Measurements from ENCODE around the gene PITRM1. TPM values are rescaled to one million over a fixed set of nuclear protein-coding genes. Genes with fewer than 3 reads are reported as not detected.

Gene PITRM1
- total RNA-seq, 1 donor from 2014 or later, result 55.0 TPM

- no peak for DNase-seq (ENCODE audit: low spot score in 2 of 2)
- no peak for FAIRE-seq
Measured at GRCh38 chr10:3141351-3142005, 31.1 kb downstream of the PITRM1 start.

GRCh38 chr10:3140280-3140679 is 32.3 kb downstream of the PITRM1 start:
- DNase-seq (ENCODE audit: low spot score in 2 of 2) (no peak), FAIRE-seq (no peak)

GRCh38 chr10:3139216-3139910 is 33.2 kb downstream of the PITRM1 start:
- no peak for DNase-seq (ENCODE audit: low spot score in 2 of 2)
- no peak for FAIRE-seq

GRCh38 chr10:3137958-3138726 is 34.4 kb downstream of the PITRM1 start:
- FAIRE-seq (no peak), DNase-seq (ENCODE audit: low spot score in 2 of 2) (no peak)

GRCh38 chr10:3136763-3137611 is 35.6 kb downstream of the PITRM1 start:
- no peak for FAIRE-seq

GRCh38 chr10:3136336-3136735 is 36.2 kb downstream of the PITRM1 start:
- FAIRE-seq (no peak), DNase-seq (ENCODE audit: low spot score in 2 of 2) (no peak)

More at GRCh38 chr10:3136763-3137611, 35.6 kb downstream of the PITRM1 start:
- peak in 1 of 2 donors; percentile 41 for DNase-seq (ENCODE audit: low spot score in 2 of 2)

- DNase-seq (ENCODE audit: low spot score in 2 of 2), result no peak
Measured at GRCh38 chr10:3135006-3135405, 37.6 kb downstream of the PITRM1 start.

GRCh38 chr10:3133948-3134347 is 38.6 kb downstream of the PITRM1 start:
- DNase-seq (ENCODE audit: low spot score in 2 of 2) (no peak), FAIRE-seq (no peak)

More at GRCh38 chr10:3135006-3135405, 37.6 kb downstream of the PITRM1 start:
- FAIRE-seq, result no peak

- no peak for FAIRE-seq
Measured at GRCh38 chr10:3132036-3133025, 40.3 kb downstream of the PITRM1 start.

GRCh38 chr10:3131098-3131497 is 41.5 kb downstream of the PITRM1 start:
- FAIRE-seq (no peak), DNase-seq (ENCODE audit: low spot score in 2 of 2) (no peak)

More at GRCh38 chr10:3132036-3133025, 40.3 kb downstream of the PITRM1 start:
- no peak for DNase-seq (ENCODE audit: low spot score in 2 of 2)

GRCh38 chr10:3129581-3130340 is 42.8 kb downstream of the PITRM1 start:
- DNase-seq (ENCODE audit: low spot score in 2 of 2) (no peak), FAIRE-seq (no peak)

- no peak for DNase-seq (ENCODE audit: low spot score in 2 of 2)
- FAIRE-seq, result no peak
Measured at GRCh38 chr10:3128379-3129130, 44.0 kb downstream of the PITRM1 start.

GRCh38 chr10:3127921-3128320 is 44.7 kb downstream of the PITRM1 start:
- FAIRE-seq (no peak), DNase-seq (ENCODE audit: low spot score in 2 of 2) (no peak)

GRCh38 chr10:3126741-3127346 is 45.7 kb downstream of the PITRM1 start:
- no peak for FAIRE-seq

GRCh38 chr10:3126249-3126648 is 46.3 kb downstream of the PITRM1 start:
- DNase-seq (ENCODE audit: low spot score in 2 of 2) (no peak), FAIRE-seq (no peak)

More at GRCh38 chr10:3126741-3127346, 45.7 kb downstream of the PITRM1 start:
- DNase-seq (ENCODE audit: low spot score in 2 of 2), result no peak

- FAIRE-seq, result no peak
- no peak for DNase-seq (ENCODE audit: low spot score in 2 of 2)
Measured at GRCh38 chr10:3125527-3126170, 46.9 kb downstream of the PITRM1 start.
